Measurements from ENCODE around the gene TMUB1.

- no peak for TF ChIP-seq CTCF (IDR thresholded peaks at IDR 0.05)
- TF ChIP-seq POLR2A (IDR thresholded peaks at IDR 0.05): no peak
These were observed 3.2 kb downstream of the TMUB1 start for GRCh38 chr7:151080067-151080521.

All from thyroid gland (tissue), 4 donors.